GM23248 (cell line): Measurements from ENCODE around the gene BICD1.

ENCODE experiments used
- EZH2 ChIP-seq: fragments of 200-600 bp; sonication (generic); IDR thresholded peaks from 2 replicates; pipeline ENCODE4 v1.6.1; 2018; ENCODE audit warnings: antibody characterized with exemption, mild to moderate bottlenecking; ENCODE audit not compliant: insufficient read depth, poor library complexity, severe bottlenecking
- EZH2phosphoT487 ChIP-seq: fragments of 200-600 bp; sonication (generic); IDR thresholded peaks from 2 replicates; pipeline ENCODE4 v1.6.1; 2018; ENCODE audit warnings: antibody characterized with exemption, moderate library complexity, mild to moderate bottlenecking, low read depth; ENCODE audit not compliant: insufficient read depth

- TF ChIP-seq EZH2 (no peak), EZH2phosphoT487 (no peak)
These were observed 167.1 kb downstream of the BICD1 start for GRCh38 chr12:32273712-32274111.
